Fibroblast of lung (primary cell): Measurements from ENCODE around the gene LCN9.

Experiments used
- EZH2 ChIP-seq: IDR thresholded peaks from 2 replicates; pipeline ENCODE4 v1.5.1; 2012; ENCODE audit warnings: low read length, control low read depth, mild to moderate bottlenecking; ENCODE audit errors: missing control alignments
- TF ChIP-seq, protein P1 (sequence below), 2 donors: IDR thresholded peaks in 1 of 2; conservative IDR thresholded peaks in 1 of 2; 1 replicate in 1 of 2; 2 replicates in 1 of 2; pipeline ENCODE4 v1.5.1; 2011 to 2012; ENCODE audit warnings: low read length in 2 of 2, control low read depth in 1 of 2, inconsistent platforms in 1 of 2, low read depth in 1 of 2, mild to moderate bottlenecking in 1 of 2

DNA sequence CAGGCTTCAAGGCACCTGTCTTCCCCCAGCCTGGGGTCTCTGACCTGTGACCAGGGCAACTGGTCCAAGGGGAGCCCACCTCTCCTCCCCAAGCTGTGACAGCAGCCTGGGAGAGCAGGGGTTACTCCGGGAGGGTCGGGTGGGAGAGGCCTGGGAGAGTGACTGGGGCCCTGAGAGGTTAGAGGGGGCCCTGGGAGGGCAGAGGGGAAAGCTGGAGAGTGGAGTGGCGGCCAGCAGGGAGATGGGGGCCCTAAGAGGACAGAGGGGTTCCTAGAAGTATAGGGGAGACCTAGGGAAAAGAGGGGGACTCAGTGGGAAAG lies 302 bp downstream of the LCN9 start:
- TF ChIP-seq, protein P1, sequence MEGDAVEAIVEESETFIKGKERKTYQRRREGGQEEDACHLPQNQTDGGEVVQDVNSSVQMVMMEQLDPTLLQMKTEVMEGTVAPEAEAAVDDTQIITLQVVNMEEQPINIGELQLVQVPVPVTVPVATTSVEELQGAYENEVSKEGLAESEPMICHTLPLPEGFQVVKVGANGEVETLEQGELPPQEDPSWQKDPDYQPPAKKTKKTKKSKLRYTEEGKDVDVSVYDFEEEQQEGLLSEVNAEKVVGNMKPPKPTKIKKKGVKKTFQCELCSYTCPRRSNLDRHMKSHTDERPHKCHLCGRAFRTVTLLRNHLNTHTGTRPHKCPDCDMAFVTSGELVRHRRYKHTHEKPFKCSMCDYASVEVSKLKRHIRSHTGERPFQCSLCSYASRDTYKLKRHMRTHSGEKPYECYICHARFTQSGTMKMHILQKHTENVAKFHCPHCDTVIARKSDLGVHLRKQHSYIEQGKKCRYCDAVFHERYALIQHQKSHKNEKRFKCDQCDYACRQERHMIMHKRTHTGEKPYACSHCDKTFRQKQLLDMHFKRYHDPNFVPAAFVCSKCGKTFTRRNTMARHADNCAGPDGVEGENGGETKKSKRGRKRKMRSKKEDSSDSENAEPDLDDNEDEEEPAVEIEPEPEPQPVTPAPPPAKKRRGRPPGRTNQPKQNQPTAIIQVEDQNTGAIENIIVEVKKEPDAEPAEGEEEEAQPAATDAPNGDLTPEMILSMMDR (conservative IDR thresholded peaks at IDR 0.05 in 1 of 2, IDR thresholded peaks at IDR 0.05 in 1 of 2; ENCODE audit: low read depth in 1 of 2, low read length in 2 of 2), result no peak
- TF ChIP-seq EZH2, result no peak
